Measurements from ENCODE around the gene IL18.

DNA sequence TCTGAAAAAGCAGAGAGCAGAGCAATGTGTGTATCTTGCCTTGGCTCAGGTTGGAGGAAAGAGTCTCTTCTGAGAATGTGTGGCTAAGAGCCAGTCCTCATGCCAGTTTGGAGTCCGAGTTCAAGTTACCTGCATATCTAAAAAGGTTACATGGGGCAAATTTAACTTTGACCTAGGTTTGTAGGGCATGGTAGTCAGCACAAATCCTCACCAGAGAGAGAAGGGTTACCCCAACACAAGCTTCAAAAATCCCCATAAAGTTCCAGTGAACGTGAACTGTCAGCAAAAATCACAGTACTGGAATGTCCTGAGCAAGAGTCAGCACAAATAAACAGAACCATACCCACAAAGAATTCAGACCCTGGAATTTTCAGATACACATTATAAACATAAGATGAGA, 63.4 kb downstream of the IL18 start:
- no peak for TF ChIP-seq POLR2A (IDR thresholded peaks at IDR 0.05)
- TF ChIP-seq, protein P1, sequence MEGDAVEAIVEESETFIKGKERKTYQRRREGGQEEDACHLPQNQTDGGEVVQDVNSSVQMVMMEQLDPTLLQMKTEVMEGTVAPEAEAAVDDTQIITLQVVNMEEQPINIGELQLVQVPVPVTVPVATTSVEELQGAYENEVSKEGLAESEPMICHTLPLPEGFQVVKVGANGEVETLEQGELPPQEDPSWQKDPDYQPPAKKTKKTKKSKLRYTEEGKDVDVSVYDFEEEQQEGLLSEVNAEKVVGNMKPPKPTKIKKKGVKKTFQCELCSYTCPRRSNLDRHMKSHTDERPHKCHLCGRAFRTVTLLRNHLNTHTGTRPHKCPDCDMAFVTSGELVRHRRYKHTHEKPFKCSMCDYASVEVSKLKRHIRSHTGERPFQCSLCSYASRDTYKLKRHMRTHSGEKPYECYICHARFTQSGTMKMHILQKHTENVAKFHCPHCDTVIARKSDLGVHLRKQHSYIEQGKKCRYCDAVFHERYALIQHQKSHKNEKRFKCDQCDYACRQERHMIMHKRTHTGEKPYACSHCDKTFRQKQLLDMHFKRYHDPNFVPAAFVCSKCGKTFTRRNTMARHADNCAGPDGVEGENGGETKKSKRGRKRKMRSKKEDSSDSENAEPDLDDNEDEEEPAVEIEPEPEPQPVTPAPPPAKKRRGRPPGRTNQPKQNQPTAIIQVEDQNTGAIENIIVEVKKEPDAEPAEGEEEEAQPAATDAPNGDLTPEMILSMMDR (IDR thresholded peaks at IDR 0.05) = no peak

Data from thyroid gland (tissue), 4 donors.